Stomach (tissue), 9 donors: ENCODE results near the gene NRSN2. TPM values are rescaled to one million over a fixed set of nuclear protein-coding genes. Genes with fewer than 3 reads are reported as not detected.

Source experiments
- DNase-seq, 2 donors: peaks; one replicate each; pipeline versions ENCODE4 v3.0.0 to v3.0.0-alpha.2; 2013 to 2019
- H3K27ac ChIP-seq, 5 donors: fragments of 200-600 bp in 4 of 5; sonication (generic) in 4 of 5; one replicate each; pipeline ENCODE4 v1.5.1; 2013 to 2019; ENCODE audit warnings: mild to moderate bottlenecking in 1 of 5, moderate library complexity in 1 of 5
- H3K27me3 ChIP-seq, 3 donors: fragments of 200-600 bp; sonication (generic); one replicate each; pipeline ENCODE4 v1.5.1; 2017 to 2019; ENCODE audit warnings: mixed run types in 1 of 3
- H3K36me3 ChIP-seq, 4 donors: fragments of 200-600 bp; sonication (generic); 1 replicate in 3 of 4; 2 replicates in 1 of 4; pipeline ENCODE4 v1.5.1; 2016 to 2019
- H3K4me1 ChIP-seq, 4 donors: fragments of 200-600 bp; sonication (generic); one replicate each; pipeline ENCODE4 v1.5.1; 2016 to 2019
- H3K4me3 ChIP-seq, 4 donors: fragments of 200-600 bp; sonication (generic) in 3 of 4; one replicate each; pipeline ENCODE4 v1.5.1; 2016 to 2019; ENCODE audit warnings: mild to moderate bottlenecking in 1 of 4
- H3K9me3 ChIP-seq, 4 donors: fragments of 200-600 bp; sonication (generic); one replicate each; pipeline ENCODE4 v1.5.1; 2016 to 2019
- CTCF ChIP-seq, 7 experiments: fragments of 450-650 bp in 4 of 7; fragments of 200-600 bp in 3 of 7; sonication (generic) in 3 of 7; IDR thresholded peaks; one replicate each; pipeline ENCODE4 v1.5.1; 2016 to 2019; ENCODE audit warnings: antibody characterized with exemption in 7 of 7, control low read depth in 2 of 7, mild to moderate bottlenecking in 1 of 7
- EP300 ChIP-seq: sonication (generic); formaldehyde crosslinking; IDR thresholded peaks from one replicate; pipeline ENCODE4 v1.6.1; 2017; ENCODE audit warnings: antibody characterized with exemption
- POLR2A ChIP-seq, 4 donors: fragments of 450-650 bp; IDR thresholded peaks; one replicate each; pipeline ENCODE4 v1.6.1; 2016; ENCODE audit warnings: antibody characterized with exemption in 4 of 4, control low read depth in 2 of 4, mild to moderate bottlenecking in 1 of 4, moderate library complexity in 1 of 4
- POLR2AphosphoS5 ChIP-seq, 3 donors: sonication (generic); formaldehyde crosslinking; IDR thresholded peaks; one replicate each; pipeline ENCODE4 v1.6.1; 2016; ENCODE audit warnings: antibody characterized with exemption in 3 of 3
- WGBS, 5 donors: extraction: QIAGEN DNeasy Blood & Tissue Kit in 3 of 5; methylation state at CpG; one replicate each; pipeline versions ENCODE4 v1.1.5 to v1.1.7; 2013 to 2018; 5-methylcytosine and 5-hydroxymethylcytosine counted together
- intact Hi-C: fragments of 100-400 bp; cut with DNase I; formaldehyde crosslinking; loops from one replicate; pipeline ENCODE4 v1.15.1; 2023; ENCODE audit warnings: low total_unique reads
- polyA plus RNA-seq, 3 donors: library from polyadenylated mRNA; stranded (reverse); fragments of 200-250 nt; gene quantifications; one replicate each; pipeline ENCODE4 v1.2.3, GENCODE V29; 2013
- total RNA-seq, 5 donors: library from RNA; depleted of rRNA; stranded (reverse); fragments of >200 nt; gene quantifications; one replicate each; pipeline versions ENCODE4 v1.1.0 to v1.2.3, GENCODE V29; 2014 to 2016
- donor health status: healthy with polysubstance abuse.
- donor health status: Bipolar disorder and iron deficiency.
- donor health status: healthy.

Gene NRSN2
- total and polyA plus RNA-seq, 8 donors = 0.89 to 36.5 (median 17.7) TPM

DNA sequence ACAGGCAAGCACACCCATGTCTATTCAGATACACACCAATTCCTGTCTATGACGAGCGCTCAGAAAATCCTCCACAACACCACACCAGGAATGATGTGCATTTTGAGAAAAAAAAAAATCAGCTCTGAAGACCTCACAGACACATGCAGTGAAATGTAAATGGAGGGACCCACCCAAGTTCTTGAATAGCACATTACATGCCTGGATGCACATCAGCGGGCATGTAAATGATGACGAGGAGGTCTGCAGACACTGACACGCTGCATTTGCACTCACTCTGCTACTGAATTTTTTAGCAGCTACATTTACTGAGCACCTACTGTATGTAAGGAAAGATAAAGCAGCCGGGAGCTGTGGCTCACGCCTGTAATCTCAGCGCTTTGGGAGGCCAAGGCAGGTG is 14.7 kb downstream of the NRSN2 start:
- Histone ChIP-seq H3K4me3 (no peak overlapping the region), H3K36me3 (no peaks in the 10 kb centered on the region), H3K9me3 (no peaks in the 10 kb centered on the region), H3K27me3 (no peaks in the 10 kb centered on the region), H3K27ac (no peak overlapping the region), H3K4me1 (peaks cover 7 to 22% (median 16%) of the 10 kb centered on the region in 4 donors)
- intact Hi-C loops = no loop called here
- DNase-seq = no peak
- WGBS, 5 donors = 81 to 91% (median 88%) methylated on average over 8 of the region's 8 CpGs
- TF ChIP-seq EP300 (no peak), POLR2A (IDR thresholded peaks at IDR 0.05) (no peak), CTCF (IDR thresholded peaks at IDR 0.05) (no peak), POLR2AphosphoS5 (IDR thresholded peaks at IDR 0.05) (no peak)

DNA sequence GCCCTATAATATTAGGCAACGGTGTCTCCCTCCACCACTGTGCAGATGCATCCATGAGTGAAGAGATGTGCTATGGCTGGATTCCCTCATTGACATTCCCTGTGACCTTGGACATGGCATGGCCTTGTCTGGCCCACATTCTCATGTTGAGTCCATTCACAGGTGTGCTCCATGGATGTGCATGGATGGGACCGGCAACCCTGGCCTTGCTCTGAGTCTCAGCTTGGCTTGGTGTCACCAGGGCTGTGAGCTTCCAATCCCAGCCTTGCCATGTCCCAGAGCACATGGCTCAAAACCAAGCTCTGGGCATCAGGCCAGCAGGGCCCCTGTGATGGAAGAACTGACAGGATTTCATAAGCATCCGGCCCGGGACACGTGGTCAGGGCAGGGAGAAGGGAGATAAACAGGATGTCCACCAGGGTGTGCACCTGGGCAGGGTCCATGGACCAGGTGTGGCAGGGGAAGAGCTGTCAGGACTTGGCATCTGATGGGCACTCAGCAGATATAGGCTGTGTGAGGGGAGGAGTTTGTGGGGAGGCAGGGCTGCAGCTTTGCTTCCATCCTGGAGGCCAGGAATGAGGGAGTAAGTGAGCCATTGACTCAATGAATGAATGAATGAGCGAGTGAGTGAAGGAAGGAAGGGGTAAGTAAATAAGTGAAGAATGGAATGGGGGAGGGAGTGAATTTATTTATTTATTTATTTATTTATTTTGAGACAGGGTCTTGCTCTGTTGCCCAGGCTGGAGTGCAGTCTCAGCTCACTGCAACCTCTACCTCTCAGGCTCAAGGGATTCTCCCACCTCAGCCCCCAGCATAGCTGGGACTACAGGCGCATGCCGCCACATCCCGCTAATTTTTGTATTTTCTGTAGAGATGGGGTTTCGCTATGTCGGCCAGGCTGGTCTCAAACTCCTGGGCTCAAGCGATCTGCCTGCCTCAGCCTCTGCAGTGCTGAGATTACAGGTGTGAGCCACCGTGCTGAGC is 15.7 kb downstream of the NRSN2 start:
- H3K4me3 ChIP-seq = no peak overlapping the region
- H3K9me3 ChIP-seq = no peaks in the 10 kb centered on the region
- DNase-seq = peak; percentile 87 to 88
- no peak overlapping the region for H3K27ac ChIP-seq
- 60 to 68% (median 65%) methylated on average over 12 to 13 of the region's 13 CpGs for WGBS, 5 donors
- no peaks in the 10 kb centered on the region for H3K27me3 ChIP-seq
- intact Hi-C loops = no loop called here
- H3K4me1 ChIP-seq = peaks cover 8 to 23% (median 16%) of the 10 kb centered on the region in 4 donors
- TF ChIP-seq POLR2AphosphoS5 (IDR thresholded peaks at IDR 0.05) = peak in 2 of 3 donors; percentile 33 to 63
- TF ChIP-seq EP300 = no peak
- TF ChIP-seq CTCF (IDR thresholded peaks at IDR 0.05) = peak in 4 of 7 experiments; percentile 18 to 53 (median 28)
- no peak for TF ChIP-seq POLR2A (IDR thresholded peaks at IDR 0.05)
- no peaks in the 10 kb centered on the region for H3K36me3 ChIP-seq

DNA sequence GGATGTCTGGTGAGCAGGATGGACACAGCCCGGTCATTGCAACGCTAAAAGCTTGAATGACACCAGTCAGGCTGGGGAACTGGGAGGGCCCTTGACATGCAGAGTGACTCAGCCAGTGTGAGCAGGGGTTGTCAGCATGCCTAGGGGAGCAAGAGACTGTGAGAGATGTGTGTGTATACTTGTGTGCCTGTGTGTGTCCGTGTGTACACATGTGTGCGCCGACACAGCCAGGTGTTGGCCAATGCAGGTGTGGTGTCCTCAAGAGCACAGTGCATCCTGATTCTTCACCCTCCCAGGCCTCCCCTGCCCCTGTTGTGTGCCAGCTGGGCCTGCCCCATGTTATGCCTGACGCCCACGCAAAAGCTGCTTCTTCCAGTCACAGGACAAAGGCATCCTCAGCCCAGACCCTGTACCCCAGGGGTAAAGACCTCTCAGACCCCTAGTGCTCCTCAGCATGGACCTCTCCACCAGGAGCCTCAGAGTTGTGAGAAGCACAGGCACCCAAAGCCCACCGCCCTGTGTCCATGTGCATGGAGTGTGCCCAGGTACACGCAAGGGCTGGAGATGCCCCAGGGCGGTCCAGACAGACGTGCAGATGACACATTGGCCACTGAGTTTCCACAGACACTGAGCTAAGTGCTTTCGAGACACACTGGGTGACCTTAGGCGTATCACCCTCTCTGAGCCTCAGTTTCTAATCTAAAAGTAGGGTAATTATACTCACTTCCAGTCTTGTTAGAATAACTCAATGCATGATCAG is 16.6 kb downstream of the NRSN2 start:
- TF ChIP-seq EP300 = no peak
- TF ChIP-seq CTCF (IDR thresholded peaks at IDR 0.05) = no peak
- TF ChIP-seq POLR2AphosphoS5 (IDR thresholded peaks at IDR 0.05) = no peak
- no peak for TF ChIP-seq POLR2A (IDR thresholded peaks at IDR 0.05)
- intact Hi-C loops = no loop called here
- no peak overlapping the region for H3K4me3 ChIP-seq
- H3K4me1 ChIP-seq = peaks cover 8 to 23% (median 16%) of the 10 kb centered on the region in 4 donors
- H3K27me3 ChIP-seq = no peaks in the 10 kb centered on the region
- H3K36me3 ChIP-seq = no peaks in the 10 kb centered on the region
- no peaks in the 10 kb centered on the region for H3K9me3 ChIP-seq
- WGBS, 5 donors = 81 to 93% (median 89%) methylated on average over 13 of the region's 13 CpGs
- DNase-seq = no peak
- H3K27ac ChIP-seq = no peak overlapping the region
